B cell (primary cell): Measurements from ENCODE around the gene CLEC11A. TPM values are rescaled to one million over a fixed set of nuclear protein-coding genes. Genes with fewer than 3 reads are reported as not detected.

Experiments used
- ATAC-seq: fragments of 200-7000 bp; cut with Tn5 transposase; one replicate; pipeline ENCODE4 v1.10.0; 2021; ENCODE audit warnings: low read depth, mild to moderate bottlenecking, moderate number of reproducible peaks, moderate library complexity
- CTCF ChIA-PET: fragments of 350-600 bp; sonication (Branson Sonifier 250); formaldehyde crosslinking; loops from one replicate; lab custom pipeline; 2021; ENCODE audit warnings: antibody characterized with exemption, inconsistent platforms; lab: Charles Lee
- POLR2A ChIA-PET: fragments of 350-600 bp; sonication (Branson Sonifier 250); formaldehyde crosslinking; loops from one replicate; lab custom pipeline; 2021; ENCODE audit warnings: antibody characterized with exemption; lab: Charles Lee
- DNase-seq: peaks from one replicate; pipeline ENCODE4 v3.0.0; 2013
- H2AFZ ChIP-seq: 2 replicates; pipeline ENCODE4 v1.6.1; 2012; ENCODE audit warnings: mild to moderate bottlenecking, low read depth, low read length; ENCODE audit not compliant: insufficient read depth, poor library complexity, severe bottlenecking
- H3K27ac ChIP-seq, 2 donors: 1 replicate in 1 of 2; 2 replicates in 1 of 2; pipeline ENCODE4 v1.5.1; 2012 to 2013; ENCODE audit warnings: low read length in 2 of 2, mild to moderate bottlenecking in 2 of 2, moderate library complexity in 1 of 2
- H3K27me3 ChIP-seq, 4 experiments: fragments of 200-600 bp in 1 of 4; sonication (generic) in 1 of 4; replicated peaks in 1 of 4; 1 replicate in 2 of 4; 2 replicates in 2 of 4; pipeline versions ENCODE4 v1.6.1 to v1.7.0; 2013 to 2016; ENCODE audit warnings: low read length in 3 of 4, mild to moderate bottlenecking in 2 of 4, mixed read lengths in 1 of 4, moderate library complexity in 1 of 4; ENCODE audit not compliant: insufficient read depth in 4 of 4, control insufficient read depth in 3 of 4; ENCODE audit errors: control extremely low read depth in 1 of 4
- H3K36me3 ChIP-seq, 2 experiments: replicated peaks in 1 of 2; 1 replicate in 1 of 2; 2 replicates in 1 of 2; pipeline versions ENCODE4 v1.6.1 to v1.7.1; 2013; ENCODE audit warnings: low read length in 1 of 2; ENCODE audit not compliant: insufficient read depth in 2 of 2, control insufficient read depth in 1 of 2; ENCODE audit errors: control extremely low read depth in 1 of 2, extremely low read depth in 1 of 2
- H3K4me1 ChIP-seq, 2 donors: fragments of 200-600 bp in 1 of 2; sonication (generic) in 1 of 2; 1 replicate in 1 of 2; 2 replicates in 1 of 2; pipeline versions ENCODE4 v1.5.1 to v1.6.1; 2013 to 2017; ENCODE audit warnings: low read length in 2 of 2; ENCODE audit not compliant: control insufficient read depth in 2 of 2, insufficient read depth in 2 of 2
- H3K4me2 ChIP-seq: replicated peaks from 2 replicates; pipeline ENCODE3; 2012; ENCODE audit warnings: mild to moderate bottlenecking, low read depth, low read length; ENCODE audit not compliant: poor library complexity, severe bottlenecking
- H3K4me3 ChIP-seq, 5 experiments: fragments of 200-600 bp in 1 of 5; sonication (generic) in 1 of 5; 1 replicate in 3 of 5; 2 replicates in 2 of 5; pipeline versions ENCODE4 v1.5.1 to v1.7.0; 2011 to 2016; ENCODE audit warnings: low read length in 4 of 5, mild to moderate bottlenecking in 4 of 5, low read depth in 2 of 5, control low read depth in 1 of 5, moderate library complexity in 1 of 5; ENCODE audit not compliant: insufficient read depth in 1 of 5; ENCODE audit errors: control extremely low read depth in 1 of 5, extremely low read depth in 1 of 5
- H3K79me2 ChIP-seq: fragments of 200-600 bp; sonication (generic); one replicate; pipeline ENCODE4 v1.6.0; 2016; ENCODE audit warnings: low read length; ENCODE audit not compliant: control insufficient read depth, insufficient read depth
- H3K9ac ChIP-seq: fragments of 200-600 bp; sonication (generic); 2 replicates; pipeline ENCODE4 v1.6.1; 2017; ENCODE audit warnings: mild to moderate bottlenecking, low read length, moderate library complexity
- H3K9me3 ChIP-seq, 3 donors: one replicate each; pipeline versions ENCODE4 v1.6.1 to v1.7.1; 2013; ENCODE audit warnings: low read length in 2 of 3; ENCODE audit not compliant: control insufficient read depth in 2 of 3, insufficient read depth in 1 of 3; ENCODE audit errors: control extremely low read depth in 1 of 3
- H4K20me1 ChIP-seq: 2 replicates; pipeline ENCODE4 v1.6.0; 2012; ENCODE audit warnings: mild to moderate bottlenecking, low read length; ENCODE audit not compliant: insufficient read depth, control insufficient read depth, poor library complexity, severe bottlenecking
- H3K27ac Mint-ChIP-seq: one replicate; pipeline ENCODE4 v1.8.0; 2021; ENCODE audit warnings: mixed read lengths
- H3K27me3 Mint-ChIP-seq: one replicate; pipeline ENCODE4 v1.8.0; 2021; ENCODE audit warnings: mixed read lengths
- H3K4me1 Mint-ChIP-seq: one replicate; pipeline ENCODE4 v1.8.0; 2021; ENCODE audit warnings: mixed read lengths
- H3K4me3 Mint-ChIP-seq: one replicate; pipeline ENCODE4 v1.8.0; 2021; ENCODE audit warnings: mixed read lengths
- H3K9me3 Mint-ChIP-seq: one replicate; pipeline ENCODE4 v1.8.0; 2022; ENCODE audit warnings: mixed read lengths; ENCODE audit not compliant: insufficient read depth
- CTCF ChIP-seq: fragments of 200-600 bp; IDR thresholded peaks from one replicate; pipeline ENCODE4 v1.8.0; 2022; ENCODE audit warnings: antibody characterized with exemption, mild to moderate bottlenecking
- EZH2 ChIP-seq: IDR thresholded peaks from 2 replicates; pipeline ENCODE4 v1.6.1; 2012; ENCODE audit warnings: borderline replicate concordance, low read depth, mild to moderate bottlenecking, moderate library complexity, low read length; ENCODE audit not compliant: insufficient read depth, poor library complexity, severe bottlenecking
- WGBS: methylation state at CpG from one replicate; pipeline ENCODE4 v1.1.5; 2013; ENCODE audit warnings: missing lambda C conversion rate; ENCODE audit not compliant: insufficient coverage; 5-methylcytosine and 5-hydroxymethylcytosine counted together
- intact Hi-C: fragments of 100-400 bp; cut with micrococcal nuclease; formaldehyde crosslinking; loops from one replicate; pipeline ENCODE4 v1.10.0; 2022
- polyA plus RNA-seq: library from polyadenylated mRNA; depleted of rRNA; stranded (reverse); fragments of >200 nt; gene quantifications from 2 replicates; pipeline ENCODE4 v1.2.3, GENCODE V29; 2012
- total RNA-seq, 2 donors: library from RNA; stranded (reverse); fragments of 120-200 nt in 1 of 2; gene quantifications; 1 replicate in 1 of 2; 2 replicates in 1 of 2; pipeline versions ENCODE4 v1.2.3 to v1.2.4, GENCODE V29; 2013 to 2022

The CLEC11A gene
- total and polyA plus RNA-seq, 2 donors (not counting 1 experiment from before 2014, with no cell fraction given): 0.52 to 1.6 TPM

- Histone ChIP-seq H3K27ac (no peak overlapping the region), H2AFZ (no peak overlapping the region), H3K4me2 (no peak overlapping the region), H3K27me3 (peaks cover 0 to 17% (median 8%) of the 10 kb centered on the region in 4 experiments), H3K9ac (no peak overlapping the region), H3K4me3 (no peak overlapping the region), H4K20me1 (no peaks in the 10 kb centered on the region), H3K79me2 (no peaks in the 10 kb centered on the region), H3K9me3 (peaks cover 0 to 7% (median 0%) of the 10 kb centered on the region in 3 donors), H3K36me3 (no peaks in the 10 kb centered on the region), H3K4me1 (no peaks in the 10 kb centered on the region)
- ChIA-PET CTCF (no interaction called here), POLR2A (no interaction called here)
- DNase-seq: no peak
- H3K4me3 Mint-ChIP-seq: no peak overlapping the region
- TF ChIP-seq EZH2 (no peak), CTCF (no peak)
- no peak for ATAC-seq
- intact Hi-C loops: no loop called here
- 88% methylated on average over 16 of the region's 23 CpGs for WGBS
- H3K9me3 Mint-ChIP-seq: no peaks in the 10 kb centered on the region
- H3K27ac Mint-ChIP-seq: no peak overlapping the region
- no peaks in the 10 kb centered on the region for H3K4me1 Mint-ChIP-seq
- H3K27me3 Mint-ChIP-seq: peaks cover 51% of the 10 kb centered on the region
These were observed 16.2 kb downstream of the CLEC11A start for GRCh38 chr19:50739132-50739913.

GRCh38 chr19:50739914-50740426 lies 16.8 kb downstream of the CLEC11A start:
- no peak for TF ChIP-seq CTCF
- TF ChIP-seq EZH2: no peak
- Histone ChIP-seq H3K9me3 (peaks cover 0 to 7% (median 0%) of the 10 kb centered on the region in 3 donors), H3K9ac (no peak overlapping the region), H3K79me2 (no peaks in the 10 kb centered on the region), H3K27me3 (peaks cover 0 to 17% (median 8%) of the 10 kb centered on the region in 4 experiments), H3K4me1 (no peaks in the 10 kb centered on the region), H3K4me3 (no peak overlapping the region), H4K20me1 (no peaks in the 10 kb centered on the region), H3K27ac (no peak overlapping the region), H3K4me2 (no peak overlapping the region), H3K36me3 (no peaks in the 10 kb centered on the region), H2AFZ (no peak overlapping the region)
- POLR2A ChIA-PET: no interaction called here
- H3K4me3 Mint-ChIP-seq: no peak overlapping the region
- H3K4me1 Mint-ChIP-seq: no peaks in the 10 kb centered on the region
- CTCF ChIA-PET: interaction anchor here (1.1 kb wide), 1 partner anchor 70 kb away, joined by 3 read pairs; no protein-coding TSS in a partner anchor
- WGBS: no CpG with 5 or more reads among the region's 11 CpGs
- H3K9me3 Mint-ChIP-seq: no peaks in the 10 kb centered on the region
- no peak for DNase-seq
- peaks cover 48% of the 10 kb centered on the region for H3K27me3 Mint-ChIP-seq
- intact Hi-C loops: no loop called here
- no peak for ATAC-seq
- no peak overlapping the region for H3K27ac Mint-ChIP-seq
